ENCODE results near the gene LPP.

LPP gene

GRCh38 chr3:188830893-188831292 is 676.9 kb downstream of the LPP start:
- H3K27me3 ChIP-seq (ENCODE audit: insufficient read depth, low read length, poor library complexity), result no peaks in the 10 kb centered on the region
- no peak overlapping the region for H3K4me3 ChIP-seq (ENCODE audit: low read depth in 1 of 2, low read length in 2 of 2)
- no peaks in the 10 kb centered on the region for H4K20me1 ChIP-seq (ENCODE audit: insufficient read depth, low read length)
- no peak overlapping the region for H3K27ac ChIP-seq (ENCODE audit: low read length)
- H3K4me2 ChIP-seq (ENCODE audit: insufficient read depth, low read length), result no peak overlapping the region
- no peak for DNase-seq
- H3K79me2 ChIP-seq (ENCODE audit: insufficient read depth, low read length), result no peaks in the 10 kb centered on the region
- no peaks in the 10 kb centered on the region for H3K9me3 ChIP-seq (ENCODE audit: insufficient read depth, low read length, severe bottlenecking)
- H3K36me3 ChIP-seq (ENCODE audit: insufficient read depth, low read length), result no peaks in the 10 kb centered on the region
- no peak overlapping the region for H3K9ac ChIP-seq (ENCODE audit: low read depth, low read length)
- peaks cover 35% of the 10 kb centered on the region for H3K4me1 ChIP-seq (ENCODE audit: insufficient read depth, low read length)
- ATAC-seq (ENCODE audit: insufficient read depth, low read depth), result no peak
- no peak for TF ChIP-seq EZH2 (IDR thresholded peaks at IDR 0.05; ENCODE audit: borderline replicate concordance, low read depth, low read length, severe bottlenecking)
- peak; percentile 34 for TF ChIP-seq CTCF (IDR thresholded peaks at IDR 0.05; ENCODE audit: borderline replicate concordance, extremely low read depth, low read length, poor library complexity, severe bottlenecking)
- H2AFZ ChIP-seq (ENCODE audit: low read depth, low read length), result no peak overlapping the region

- H3K4me1 ChIP-seq (ENCODE audit: insufficient read depth, low read length), result peaks cover 35% of the 10 kb centered on the region
- no peaks in the 10 kb centered on the region for H3K9me3 ChIP-seq (ENCODE audit: insufficient read depth, low read length, severe bottlenecking)
- peak overlapping the region; percentile 71 for H3K27ac ChIP-seq (ENCODE audit: low read length)
- no peaks in the 10 kb centered on the region for H3K79me2 ChIP-seq (ENCODE audit: insufficient read depth, low read length)
- TF ChIP-seq EZH2 (IDR thresholded peaks at IDR 0.05; ENCODE audit: borderline replicate concordance, low read depth, low read length, severe bottlenecking) (no peak), CTCF (IDR thresholded peaks at IDR 0.05; ENCODE audit: borderline replicate concordance, extremely low read depth, low read length, poor library complexity, severe bottlenecking) (no peak)
- no peaks in the 10 kb centered on the region for H3K27me3 ChIP-seq (ENCODE audit: insufficient read depth, low read length, poor library complexity)
- no peak overlapping the region for H3K4me2 ChIP-seq (ENCODE audit: insufficient read depth, low read length)
- H2AFZ ChIP-seq (ENCODE audit: low read depth, low read length), result no peak overlapping the region
- H4K20me1 ChIP-seq (ENCODE audit: insufficient read depth, low read length), result no peaks in the 10 kb centered on the region
- DNase-seq (no peak), ATAC-seq (ENCODE audit: insufficient read depth, low read depth) (no peak)
- no peak overlapping the region for H3K4me3 ChIP-seq (ENCODE audit: low read depth in 1 of 2, low read length in 2 of 2)
- H3K9ac ChIP-seq (ENCODE audit: low read depth, low read length), result no peak overlapping the region
- no peaks in the 10 kb centered on the region for H3K36me3 ChIP-seq (ENCODE audit: insufficient read depth, low read length)
Measured at GRCh38 chr3:188832146-188832545, 678.2 kb downstream of the LPP start.

GRCh38 chr3:188832961-188833721 is 679.2 kb downstream of the LPP start:
- Histone ChIP-seq H2AFZ (ENCODE audit: low read depth, low read length) (no peak overlapping the region), H3K36me3 (ENCODE audit: insufficient read depth, low read length) (no peaks in the 10 kb centered on the region), H4K20me1 (ENCODE audit: insufficient read depth, low read length) (no peaks in the 10 kb centered on the region), H3K27ac (ENCODE audit: low read length) (peak overlapping the region; percentile 71), H3K79me2 (ENCODE audit: insufficient read depth, low read length) (no peaks in the 10 kb centered on the region), H3K4me2 (ENCODE audit: insufficient read depth, low read length) (no peak overlapping the region), H3K9me3 (ENCODE audit: insufficient read depth, low read length, severe bottlenecking) (no peaks in the 10 kb centered on the region), H3K27me3 (ENCODE audit: insufficient read depth, low read length, poor library complexity) (no peaks in the 10 kb centered on the region), H3K4me1 (ENCODE audit: insufficient read depth, low read length) (peaks cover 35% of the 10 kb centered on the region), H3K4me3 (ENCODE audit: low read depth in 1 of 2, low read length in 2 of 2) (no peak overlapping the region), H3K9ac (ENCODE audit: low read depth, low read length) (no peak overlapping the region)
- ATAC-seq (ENCODE audit: insufficient read depth, low read depth) (no peak), DNase-seq (no peak)
- TF ChIP-seq EZH2 (IDR thresholded peaks at IDR 0.05; ENCODE audit: borderline replicate concordance, low read depth, low read length, severe bottlenecking) (no peak), CTCF (IDR thresholded peaks at IDR 0.05; ENCODE audit: borderline replicate concordance, extremely low read depth, low read length, poor library complexity, severe bottlenecking) (no peak)

Data from DND-41 (cell line).